ENCODE data around the gene GUCY1B1.

GUCY1B1 gene

GRCh38 chr4:155799116-155799793 lies 40.4 kb downstream of the GUCY1B1 start:
- no peak for DNase-seq (ENCODE audit: low read depth in 1 of 2, low spot score in 1 of 2)

DNA sequence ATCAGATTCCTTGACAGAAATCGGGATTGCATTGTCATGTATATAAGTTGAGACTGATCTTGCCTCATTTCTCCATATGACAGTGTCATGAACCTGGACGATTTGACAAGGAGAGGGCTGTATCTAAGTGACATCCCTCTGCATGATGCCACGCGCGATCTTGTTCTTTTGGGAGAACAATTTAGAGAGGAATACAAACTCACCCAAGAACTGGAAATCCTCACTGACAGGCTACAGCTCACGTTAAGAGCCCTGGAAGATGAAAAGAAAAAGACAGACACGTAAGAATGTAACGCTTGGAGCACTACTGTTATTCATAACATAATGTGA lies 40.9 kb downstream of the GUCY1B1 start:
- DNase-seq (ENCODE audit: low read depth in 1 of 2, low spot score in 1 of 2), result no peak

DNA sequence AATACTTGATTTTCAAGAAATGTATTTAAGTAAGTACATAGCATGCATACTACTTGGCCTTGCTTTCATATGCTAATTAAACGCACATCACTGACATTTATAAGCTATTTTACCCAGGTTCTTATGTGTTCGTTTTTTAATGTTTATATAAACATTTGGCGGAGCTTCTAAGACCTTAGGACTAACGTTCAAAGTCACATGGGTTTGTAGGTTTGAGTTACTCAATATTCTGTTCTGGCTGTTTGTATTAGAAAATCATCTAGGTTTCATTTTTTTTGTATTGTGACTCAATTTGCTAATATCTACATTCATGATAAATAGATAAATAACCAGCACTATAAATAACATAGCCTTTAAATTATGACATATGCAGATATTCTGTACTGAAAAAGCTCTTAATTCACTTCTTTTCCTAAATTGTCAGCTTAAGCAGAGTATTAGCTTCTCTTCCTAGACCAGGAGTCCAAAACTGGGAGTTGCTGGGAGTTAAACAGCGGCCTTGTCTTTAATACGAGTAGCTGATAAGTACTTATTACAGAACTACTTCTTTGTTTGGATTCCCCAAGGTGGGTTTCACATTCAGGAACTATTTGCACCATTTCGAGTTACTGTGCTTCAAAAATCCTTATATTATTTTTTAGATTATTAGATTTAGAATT lies 42.0 kb downstream of the GUCY1B1 start:
- DNase-seq (ENCODE audit: low read depth in 1 of 2, low spot score in 1 of 2), result no peak

DNA sequence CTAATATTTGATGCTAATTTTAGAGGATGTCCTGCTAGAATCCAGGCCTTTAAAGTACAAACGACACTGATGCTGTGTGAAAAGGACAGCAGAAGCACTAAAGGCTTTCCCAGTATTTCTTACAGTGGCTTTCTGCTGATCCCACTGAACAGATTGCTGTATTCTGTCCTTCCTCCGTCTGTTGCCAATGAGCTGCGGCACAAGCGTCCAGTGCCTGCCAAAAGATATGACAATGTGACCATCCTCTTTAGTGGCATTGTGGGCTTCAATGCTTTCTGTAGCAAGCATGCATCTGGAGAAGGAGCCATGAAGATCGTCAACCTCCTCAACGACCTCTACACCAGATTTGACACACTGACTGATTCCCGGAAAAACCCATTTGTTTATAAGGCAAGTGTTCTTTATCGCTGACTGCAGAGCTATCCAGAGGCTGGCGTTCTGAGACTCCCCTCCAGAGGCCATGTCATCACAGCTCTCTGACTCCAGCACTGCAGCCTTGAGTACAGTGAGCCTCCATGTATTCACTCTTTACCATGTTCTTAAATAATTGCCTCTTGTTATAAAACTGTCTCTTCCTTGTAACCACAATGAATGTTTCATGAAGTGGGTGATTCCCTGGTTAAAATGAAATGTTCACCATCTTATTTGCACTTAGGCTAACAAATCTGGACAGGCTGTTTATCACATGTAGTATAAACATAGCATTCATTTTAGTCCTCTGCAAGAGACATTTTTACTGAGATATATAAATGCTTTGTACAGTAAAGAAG lies 43.6 kb downstream of the GUCY1B1 start:
- DNase-seq (ENCODE audit: low read depth in 1 of 2, low spot score in 1 of 2), result no peak

DNA sequence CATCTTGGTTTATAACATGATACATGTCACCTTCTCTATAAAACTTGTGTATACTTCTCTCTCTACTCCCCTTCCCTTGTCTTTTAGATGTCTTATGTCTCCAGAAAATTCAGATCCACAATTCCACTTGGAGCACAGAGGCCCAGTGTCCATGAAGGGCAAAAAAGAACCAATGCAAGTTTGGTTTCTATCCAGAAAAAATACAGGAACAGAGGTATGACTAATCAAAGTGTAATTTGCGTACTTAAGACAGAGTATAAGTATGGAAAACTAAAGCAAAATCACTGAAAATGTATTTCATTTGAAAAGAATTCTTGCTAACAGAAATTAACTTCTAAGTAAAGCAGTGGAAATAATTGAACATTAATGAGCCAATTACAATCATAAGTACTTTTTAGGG lies 46.2 kb downstream of the GUCY1B1 start:
- DNase-seq (ENCODE audit: low read depth in 1 of 2, low spot score in 1 of 2), result no peak

DNA sequence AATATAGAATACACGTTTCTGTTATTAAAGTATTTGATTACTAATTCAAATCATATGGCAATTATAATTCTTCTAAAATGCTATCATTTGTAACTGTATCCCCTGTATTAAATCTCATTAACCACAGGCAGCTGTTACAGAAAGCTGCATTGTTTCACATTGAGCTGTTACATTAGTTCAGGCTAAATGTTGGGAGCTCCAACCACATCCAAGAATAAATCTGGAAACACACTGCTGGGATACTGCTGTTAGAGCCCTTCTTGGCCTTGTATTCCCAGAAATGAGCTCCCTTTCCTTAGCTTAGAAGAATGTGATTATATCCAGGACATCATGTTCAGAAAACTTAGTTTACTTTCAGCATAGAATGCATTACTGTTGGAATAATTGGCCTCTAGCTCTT lies 48.2 kb downstream of the GUCY1B1 start:
- DNase-seq (ENCODE audit: low read depth in 1 of 2, low spot score in 1 of 2), result no peak

DNA sequence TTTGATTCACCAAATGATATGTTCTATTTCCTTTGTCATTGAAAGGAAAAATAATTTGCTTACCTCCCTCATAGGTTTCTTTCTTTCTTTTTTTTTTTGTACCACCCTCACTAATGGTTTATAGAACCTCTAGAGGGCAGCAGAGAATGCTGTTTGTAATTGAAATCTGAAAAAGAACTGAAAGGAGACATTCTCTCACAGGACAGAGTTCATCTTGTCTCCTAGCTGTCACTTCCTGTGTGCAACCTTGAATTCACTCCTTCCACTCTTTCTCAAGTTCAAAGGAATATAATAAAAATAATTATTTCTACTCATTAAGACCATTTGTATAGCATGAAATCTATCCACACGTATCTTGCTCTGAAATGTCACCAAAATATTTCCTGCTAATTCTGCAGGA lies 51.0 kb downstream of the GUCY1B1 start:
- DNase-seq (ENCODE audit: low read depth in 1 of 2, low spot score in 1 of 2), result no peak

- DNase-seq (ENCODE audit: low read depth in 1 of 2, low spot score in 1 of 2), result no peak
Measured at GRCh38 chr4:155811083-155811482, 52.3 kb downstream of the GUCY1B1 start.

DNA sequence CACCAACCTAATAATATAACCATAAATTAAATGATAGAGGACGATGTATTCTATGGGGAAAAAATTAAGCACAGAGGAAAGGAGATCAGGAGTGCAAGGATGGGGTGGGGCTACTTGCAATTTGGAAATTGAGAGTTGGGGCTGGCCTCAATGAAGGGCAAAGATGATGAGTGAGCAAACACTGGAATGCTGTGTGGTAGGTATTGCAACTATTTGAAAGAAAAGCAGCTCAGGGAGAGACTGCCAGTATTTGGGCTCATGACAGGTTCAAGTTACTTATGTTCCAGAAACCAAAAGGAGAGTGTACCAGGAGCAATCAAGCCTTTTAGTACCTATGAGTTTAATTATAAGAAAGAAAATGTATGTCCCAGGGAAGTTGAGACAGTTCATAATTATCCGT lies 59.8 kb downstream of the GUCY1B1 start:
- DNase-seq (ENCODE audit: low read depth in 1 of 2, low spot score in 1 of 2), result no peak

GRCh38 chr4:155819066-155819465 lies 60.2 kb downstream of the GUCY1B1 start:
- no peak for DNase-seq (ENCODE audit: low read depth in 1 of 2, low spot score in 1 of 2)

DNA sequence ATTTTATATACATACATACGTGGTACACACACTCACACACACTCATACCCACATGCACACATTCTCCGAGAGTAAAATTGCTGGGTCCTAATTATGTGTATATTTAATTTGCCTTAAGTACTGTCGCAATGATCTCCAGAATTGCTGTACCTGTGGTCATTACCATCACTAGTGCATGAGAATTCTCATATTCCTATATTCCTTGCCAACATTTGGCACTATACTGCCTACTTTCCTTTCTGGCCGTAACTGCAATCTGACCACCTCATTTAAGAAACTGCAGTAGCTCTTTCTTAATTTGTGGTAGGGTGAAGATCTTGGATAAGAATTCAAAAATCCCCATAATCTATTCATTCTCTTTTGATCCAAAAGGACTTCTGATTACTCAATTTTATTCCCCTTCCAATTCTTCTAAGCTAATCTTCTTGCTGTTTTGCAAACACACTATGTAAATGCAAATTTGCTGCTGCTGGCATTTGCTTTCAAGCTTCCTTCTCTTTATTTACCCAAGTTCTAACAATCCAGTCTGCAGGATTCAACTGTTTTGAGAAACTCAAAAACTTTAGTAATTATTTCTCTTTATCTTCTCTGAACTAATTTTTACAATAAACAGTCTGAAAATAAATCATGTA lies 62.2 kb downstream of the GUCY1B1 start:
- DNase-seq (ENCODE audit: low read depth in 1 of 2, low spot score in 1 of 2), result no peak

DNA sequence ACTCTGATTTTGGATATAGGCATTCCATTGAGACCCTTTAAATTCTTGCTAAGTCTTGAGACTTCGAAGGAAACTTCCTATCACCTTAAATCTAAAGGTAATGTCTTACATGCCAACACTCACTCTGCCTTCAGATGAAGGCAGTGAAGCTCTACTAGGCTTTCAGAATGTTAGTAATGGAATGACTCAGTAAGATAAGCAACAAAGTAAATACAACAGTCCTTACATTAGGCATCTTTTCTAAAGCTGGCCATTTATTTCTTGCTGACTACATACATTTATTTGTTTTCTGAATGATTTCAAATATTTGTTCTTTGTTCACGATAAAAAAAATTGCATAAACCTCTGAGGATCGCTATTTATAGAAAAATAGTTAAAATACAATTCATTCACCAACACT lies 63.8 kb downstream of the GUCY1B1 start:
- DNase-seq (ENCODE audit: low read depth in 1 of 2, low spot score in 1 of 2), result no peak

DNA sequence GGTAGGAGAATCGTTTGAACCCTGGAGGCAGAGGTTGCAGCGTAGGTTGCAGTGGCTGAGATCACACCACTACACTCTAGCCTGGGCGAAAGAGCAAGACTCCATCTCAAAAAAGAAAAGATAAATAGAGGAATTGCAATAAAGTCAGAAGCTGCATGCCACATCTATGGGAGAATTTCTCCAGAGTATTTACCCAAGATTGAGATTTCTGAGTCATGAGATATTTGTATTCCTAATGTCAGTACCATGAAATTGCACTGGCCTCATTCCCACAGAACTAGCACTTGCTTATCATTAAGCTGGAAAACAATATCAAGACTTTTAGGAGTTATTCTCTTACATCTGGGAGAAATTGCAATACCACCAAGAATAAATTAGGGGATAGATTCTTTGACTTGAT lies 69.8 kb downstream of the GUCY1B1 start:
- no peak for DNase-seq (ENCODE audit: low read depth in 1 of 2, low spot score in 1 of 2)

- DNase-seq (ENCODE audit: low read depth in 1 of 2, low spot score in 1 of 2), result no peak
Measured at GRCh38 chr4:155832664-155833063, 73.8 kb downstream of the GUCY1B1 start.

DNA sequence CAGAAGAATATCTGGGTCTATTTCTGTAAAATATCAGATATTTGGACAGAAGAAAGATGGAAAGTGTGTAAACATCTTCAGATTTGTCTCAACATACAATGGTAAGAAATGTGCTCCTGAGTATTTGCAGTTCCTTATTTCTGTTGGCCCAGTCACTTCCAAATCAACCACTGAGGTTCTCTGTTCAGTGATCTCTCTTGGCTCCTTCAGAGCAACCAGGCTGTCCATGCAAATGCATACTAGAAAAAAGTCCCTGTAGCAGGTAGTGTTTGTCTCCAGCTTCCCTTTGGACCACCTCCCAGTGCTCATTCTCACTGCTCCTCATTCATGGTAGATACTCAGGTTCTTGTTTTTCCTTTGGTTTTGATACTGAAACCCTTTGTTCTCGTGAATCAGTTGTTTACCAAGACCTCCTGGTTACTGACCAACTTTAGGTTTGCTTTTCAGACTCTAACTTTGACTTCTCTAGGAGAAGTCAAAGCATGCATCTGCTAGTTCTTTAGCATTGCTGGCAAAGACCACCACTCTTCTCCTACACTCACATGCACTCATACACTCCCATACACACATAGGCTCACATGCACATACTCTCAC lies 78.5 kb downstream of the GUCY1B1 start:
- DNase-seq (ENCODE audit: low read depth in 1 of 2, low spot score in 1 of 2), result no peak

DNA sequence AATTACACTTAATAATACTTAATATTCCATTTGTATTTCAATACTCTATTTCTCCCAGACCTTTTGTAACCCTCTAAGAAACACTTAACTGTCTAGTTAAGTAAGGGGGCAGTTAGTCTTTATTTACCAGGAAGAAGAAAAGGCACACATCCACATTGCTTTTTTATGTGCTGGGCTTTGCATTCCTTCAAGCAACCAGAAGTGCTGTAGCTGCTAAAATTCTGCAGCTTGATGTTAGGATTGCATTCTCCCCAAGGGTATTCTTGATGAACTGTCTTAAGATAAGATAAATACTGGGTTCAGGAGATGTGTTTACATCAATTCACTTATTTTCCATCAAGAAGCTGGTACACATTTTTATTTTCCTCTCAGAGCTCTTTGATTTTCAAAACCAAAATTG lies 83.3 kb downstream of the GUCY1B1 start:
- no peak for DNase-seq (ENCODE audit: low read depth in 1 of 2, low spot score in 1 of 2)

GRCh38 chr4:155846929-155847328 lies 88.1 kb downstream of the GUCY1B1 start:
- DNase-seq (ENCODE audit: low read depth in 1 of 2, low spot score in 1 of 2), result no peak

DNA sequence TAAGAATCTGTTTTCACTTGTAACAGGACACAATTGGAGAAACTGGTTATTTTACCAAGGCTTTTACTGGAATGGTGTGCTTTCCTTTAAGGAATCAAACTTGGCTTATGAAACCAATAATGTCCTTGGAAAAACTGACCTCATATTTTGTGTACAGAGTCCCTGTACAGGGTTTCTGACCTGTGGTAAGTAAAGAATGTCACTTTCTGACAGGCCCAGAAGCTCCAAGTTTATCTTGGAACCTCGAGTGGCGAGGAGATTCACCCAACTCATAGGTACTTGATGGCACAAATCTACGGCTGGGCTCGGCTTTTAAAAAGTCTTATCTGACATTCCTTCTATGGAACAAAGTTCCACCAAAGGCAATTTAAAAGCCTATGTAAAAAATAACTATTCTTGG lies 90.2 kb downstream of the GUCY1B1 start:
- DNase-seq (ENCODE audit: low read depth in 1 of 2, low spot score in 1 of 2), result no peak

DNA sequence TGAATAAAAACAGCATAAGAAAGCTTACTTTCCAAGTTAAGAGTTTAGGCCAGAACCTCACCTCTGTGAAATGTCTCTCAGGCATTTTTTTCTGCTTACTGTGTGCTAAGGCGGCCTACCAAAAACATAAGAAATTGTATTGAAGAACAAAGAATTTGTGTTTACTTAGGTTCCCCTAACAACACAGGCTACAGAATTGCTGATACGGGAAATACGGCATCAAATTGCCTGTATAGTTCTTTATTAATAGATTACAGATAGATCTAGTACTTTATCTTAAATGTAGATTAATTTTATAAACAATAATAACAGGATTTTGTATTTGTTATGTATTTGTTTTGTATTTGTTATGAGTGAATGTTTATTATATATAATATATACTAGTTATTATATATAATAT lies 94.4 kb downstream of the GUCY1B1 start:
- DNase-seq (ENCODE audit: low read depth in 1 of 2, low spot score in 1 of 2), result no peak

GRCh38 chr4:155854582-155855226 lies 95.9 kb downstream of the GUCY1B1 start:
- DNase-seq (ENCODE audit: low read depth in 1 of 2, low spot score in 1 of 2), result no peak

DNA sequence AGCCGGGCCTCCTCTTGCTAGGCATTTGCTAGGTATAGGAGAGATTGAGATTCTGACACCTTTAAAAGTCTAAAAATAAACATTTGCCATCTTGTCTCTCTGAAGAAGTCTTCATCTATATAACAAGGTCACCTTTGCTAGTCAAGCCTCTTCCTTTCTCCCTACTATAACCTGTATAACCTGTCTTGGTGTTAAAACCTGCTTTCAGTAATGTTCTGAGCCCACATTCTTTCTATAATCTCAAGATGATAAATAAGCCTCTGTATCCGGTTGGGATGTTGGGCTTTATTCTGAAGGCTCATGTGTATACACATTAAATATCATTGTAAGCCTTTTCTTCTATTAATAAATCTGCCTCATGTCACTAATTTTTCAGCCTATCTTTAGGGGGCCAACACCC lies 97.1 kb downstream of the GUCY1B1 start:
- no peak for DNase-seq (ENCODE audit: low read depth in 1 of 2, low spot score in 1 of 2)
